ENCODE results near the gene ADRA1B.
A peak's percentile ranks its signal among the peaks of the same experiment; 100 is the strongest.
"Not testable (repeated sequence)": the region's sequence is repeated elsewhere in the genome, so short reads cannot be mapped to it uniquely, and the experiment has no call there.

Gene ADRA1B

DNA sequence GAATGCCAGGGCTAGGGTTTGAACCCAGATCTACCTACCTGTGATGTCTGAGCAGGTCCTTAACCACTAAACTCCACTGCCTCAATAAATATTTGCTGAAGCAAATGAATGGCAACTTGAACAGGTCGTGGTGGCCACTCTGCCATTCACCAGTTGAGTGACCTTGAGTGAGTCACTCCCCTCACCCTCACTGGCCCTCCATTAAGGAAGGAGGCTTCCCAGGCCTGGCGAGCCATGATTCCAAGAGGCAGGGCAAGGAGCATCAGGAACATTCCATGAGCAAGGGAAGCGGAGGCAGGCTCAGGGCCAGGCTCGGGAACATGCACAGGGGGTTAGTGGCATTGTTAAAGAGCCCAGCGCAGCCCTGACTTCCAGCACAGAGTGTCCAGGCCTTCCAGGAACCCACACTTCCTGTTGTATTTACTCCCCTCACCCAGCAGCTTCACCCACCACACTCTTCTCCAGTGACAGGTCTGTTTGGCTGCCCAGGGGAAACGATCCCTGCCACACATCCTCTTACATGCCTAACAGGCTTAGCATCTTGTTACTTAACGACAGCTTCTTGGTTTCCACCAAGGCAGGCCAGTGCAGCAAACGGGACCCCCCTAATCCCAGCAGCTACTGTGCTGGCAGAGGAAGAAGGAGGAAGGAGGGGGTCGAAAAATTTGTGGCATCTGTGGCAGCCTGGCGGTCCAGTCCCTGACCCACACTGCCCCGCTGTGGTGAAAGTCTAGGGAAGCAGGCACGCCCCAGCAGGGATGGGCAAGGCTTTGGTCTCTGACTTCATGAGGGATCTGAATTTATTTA, 49.0 kb downstream of the ADRA1B start:
- Histone ChIP-seq H3K4me1 (ENCODE audit: insufficient read depth, poor library complexity, severe bottlenecking) (no peaks in the 10 kb centered on the region), H3K27ac (ENCODE audit: poor library complexity, severe bottlenecking) (no peak overlapping the region), H3K27me3 (ENCODE audit: insufficient read depth, poor library complexity, severe bottlenecking) (no peaks in the 10 kb centered on the region), H3K4me3 (ENCODE audit: severe bottlenecking) (no peak overlapping the region), H3K9me3 (ENCODE audit: severe bottlenecking) (no peaks in the 10 kb centered on the region), H3K36me3 (ENCODE audit: low read depth) (no peaks in the 10 kb centered on the region)
- peak; percentile 79; the same call in 2 of the 3 replicates for ATAC-seq (ENCODE audit: low read depth)
- TF ChIP-seq, protein P1, sequence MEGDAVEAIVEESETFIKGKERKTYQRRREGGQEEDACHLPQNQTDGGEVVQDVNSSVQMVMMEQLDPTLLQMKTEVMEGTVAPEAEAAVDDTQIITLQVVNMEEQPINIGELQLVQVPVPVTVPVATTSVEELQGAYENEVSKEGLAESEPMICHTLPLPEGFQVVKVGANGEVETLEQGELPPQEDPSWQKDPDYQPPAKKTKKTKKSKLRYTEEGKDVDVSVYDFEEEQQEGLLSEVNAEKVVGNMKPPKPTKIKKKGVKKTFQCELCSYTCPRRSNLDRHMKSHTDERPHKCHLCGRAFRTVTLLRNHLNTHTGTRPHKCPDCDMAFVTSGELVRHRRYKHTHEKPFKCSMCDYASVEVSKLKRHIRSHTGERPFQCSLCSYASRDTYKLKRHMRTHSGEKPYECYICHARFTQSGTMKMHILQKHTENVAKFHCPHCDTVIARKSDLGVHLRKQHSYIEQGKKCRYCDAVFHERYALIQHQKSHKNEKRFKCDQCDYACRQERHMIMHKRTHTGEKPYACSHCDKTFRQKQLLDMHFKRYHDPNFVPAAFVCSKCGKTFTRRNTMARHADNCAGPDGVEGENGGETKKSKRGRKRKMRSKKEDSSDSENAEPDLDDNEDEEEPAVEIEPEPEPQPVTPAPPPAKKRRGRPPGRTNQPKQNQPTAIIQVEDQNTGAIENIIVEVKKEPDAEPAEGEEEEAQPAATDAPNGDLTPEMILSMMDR (IDR thresholded peaks at IDR 0.05; ENCODE audit: poor library complexity, severe bottlenecking), result peak; percentile 86
- no peak for DNase-seq (ENCODE audit: low spot score)

DNA sequence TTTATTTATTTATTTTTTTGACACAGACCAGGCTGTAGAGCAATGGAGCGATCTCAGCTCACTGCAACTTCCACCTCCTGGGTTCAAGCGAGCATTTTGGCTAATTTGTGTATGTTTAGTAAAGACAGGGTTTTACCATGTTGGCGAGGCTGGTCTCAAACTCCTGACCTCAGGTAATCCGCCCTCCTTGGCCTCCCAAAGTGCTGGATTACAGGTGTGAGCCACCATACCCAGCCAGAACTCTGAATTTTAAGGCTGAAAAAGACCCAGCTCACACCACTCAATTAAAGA, 49.5 kb downstream of the ADRA1B start:
- H3K9me3 ChIP-seq (ENCODE audit: severe bottlenecking); ATAC-seq (ENCODE audit: low read depth); H3K27me3 ChIP-seq (ENCODE audit: insufficient read depth, poor library complexity, severe bottlenecking); H3K4me3 ChIP-seq (ENCODE audit: severe bottlenecking); H3K36me3 ChIP-seq (ENCODE audit: low read depth); H3K27ac ChIP-seq (ENCODE audit: poor library complexity, severe bottlenecking); H3K4me1 ChIP-seq (ENCODE audit: insufficient read depth, poor library complexity, severe bottlenecking); DNase-seq (ENCODE audit: low spot score): not testable (repeated sequence)
- TF ChIP-seq, protein P1 (IDR thresholded peaks at IDR 0.05; ENCODE audit: poor library complexity, severe bottlenecking), result peak; percentile 47

DNA sequence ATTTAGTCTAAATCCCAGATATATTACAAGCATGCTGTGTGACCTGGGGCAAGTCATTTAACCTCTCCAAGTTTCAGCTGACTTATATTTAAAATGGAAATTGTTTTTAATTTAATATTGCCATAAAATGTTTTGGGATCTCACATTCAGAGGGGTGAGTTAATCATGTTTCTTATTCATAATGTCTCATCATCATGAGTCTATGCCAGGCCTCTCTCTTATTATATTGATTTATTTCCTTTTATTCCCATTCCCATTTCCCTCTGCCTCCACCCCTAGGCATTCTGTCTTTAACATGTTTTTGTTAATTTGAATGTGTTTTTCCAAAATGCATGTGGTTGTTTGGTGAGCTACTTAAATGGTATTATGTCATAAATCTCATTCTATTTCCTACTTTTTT, 53.7 kb downstream of the ADRA1B start:
- ATAC-seq (ENCODE audit: low read depth) (no peak), DNase-seq (ENCODE audit: low spot score) (no peak)
- TF ChIP-seq, protein P1 (IDR thresholded peaks at IDR 0.05; ENCODE audit: poor library complexity, severe bottlenecking), result no peak
- no peak overlapping the region for H3K27ac ChIP-seq (ENCODE audit: poor library complexity, severe bottlenecking)
- H3K9me3 ChIP-seq (ENCODE audit: severe bottlenecking), result no peaks in the 10 kb centered on the region
- peaks cover 9% of the 10 kb centered on the region for H3K4me1 ChIP-seq (ENCODE audit: insufficient read depth, poor library complexity, severe bottlenecking)
- H3K36me3 ChIP-seq (ENCODE audit: low read depth), result no peaks in the 10 kb centered on the region
- H3K4me3 ChIP-seq (ENCODE audit: severe bottlenecking), result no peak overlapping the region
- peaks cover 8% of the 10 kb centered on the region for H3K27me3 ChIP-seq (ENCODE audit: insufficient read depth, poor library complexity, severe bottlenecking)

DNA sequence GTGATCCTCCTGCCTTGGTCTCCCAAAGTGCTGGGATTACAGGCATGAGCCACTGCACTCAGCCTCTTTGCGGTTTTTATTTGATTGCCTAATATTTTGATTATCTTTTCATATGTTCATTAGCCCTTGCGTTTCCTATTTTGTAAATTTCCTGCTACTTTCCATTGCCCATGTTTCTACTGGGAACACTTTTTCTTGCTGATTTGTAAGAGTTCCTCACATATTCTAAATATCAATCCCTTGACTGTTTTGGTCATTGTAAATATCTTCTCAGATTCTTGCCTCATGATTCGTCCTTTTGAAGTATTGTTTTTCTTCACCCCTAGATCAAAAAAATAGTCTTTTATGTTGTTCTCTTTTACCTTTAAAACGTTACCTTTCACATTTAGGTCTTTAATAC, 54.8 kb downstream of the ADRA1B start:
- Histone ChIP-seq H3K27ac (ENCODE audit: poor library complexity, severe bottlenecking) (no peak overlapping the region), H3K4me3 (ENCODE audit: severe bottlenecking) (no peak overlapping the region), H3K9me3 (ENCODE audit: severe bottlenecking) (no peaks in the 10 kb centered on the region), H3K4me1 (ENCODE audit: insufficient read depth, poor library complexity, severe bottlenecking) (peaks cover 9% of the 10 kb centered on the region), H3K36me3 (ENCODE audit: low read depth) (no peaks in the 10 kb centered on the region), H3K27me3 (ENCODE audit: insufficient read depth, poor library complexity, severe bottlenecking) (peaks cover 8% of the 10 kb centered on the region)
- TF ChIP-seq, protein P1 (IDR thresholded peaks at IDR 0.05; ENCODE audit: poor library complexity, severe bottlenecking), result no peak
- ATAC-seq (ENCODE audit: low read depth), result no peak; the same call in 2 of the 3 replicates
- no peak for DNase-seq (ENCODE audit: low spot score)

DNA sequence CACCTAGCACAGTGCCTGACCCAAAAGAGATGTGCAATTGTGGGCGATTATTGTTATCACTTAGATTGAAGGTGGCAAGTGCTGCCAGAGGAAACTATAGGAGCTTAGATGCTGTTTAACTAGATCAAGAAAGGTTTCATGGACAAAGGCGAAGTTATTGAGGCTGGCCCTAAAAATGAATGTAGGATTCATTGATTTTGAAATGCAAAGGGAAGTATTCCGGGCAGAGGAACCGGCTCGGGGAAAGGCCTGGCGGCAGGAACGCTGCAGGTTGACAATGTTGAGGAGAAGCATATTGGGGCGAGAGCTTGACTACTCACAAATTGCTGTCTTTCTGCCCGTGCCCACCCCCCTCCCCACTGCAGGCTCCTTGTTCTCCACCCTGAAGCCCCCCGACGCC, 55.2 kb downstream of the ADRA1B start:
- peak overlapping the region; percentile 32 for H3K4me3 ChIP-seq (ENCODE audit: severe bottlenecking)
- TF ChIP-seq, protein P1 (IDR thresholded peaks at IDR 0.05; ENCODE audit: poor library complexity, severe bottlenecking), result no peak
- no peak for ATAC-seq (ENCODE audit: low read depth)

More for the DNA sequence above, 55.2 kb downstream of the ADRA1B start:
- Histone ChIP-seq H3K4me1 (ENCODE audit: insufficient read depth, poor library complexity, severe bottlenecking) (peaks cover 9% of the 10 kb centered on the region), H3K9me3 (ENCODE audit: severe bottlenecking) (no peaks in the 10 kb centered on the region), H3K36me3 (ENCODE audit: low read depth) (no peaks in the 10 kb centered on the region), H3K27ac (ENCODE audit: poor library complexity, severe bottlenecking) (no peak overlapping the region), H3K27me3 (ENCODE audit: insufficient read depth, poor library complexity, severe bottlenecking) (peaks cover 8% of the 10 kb centered on the region)
- DNase-seq (ENCODE audit: low spot score), result no peak
